Activated T-cell treated with anti-CD3 and anti-CD28 coated beads for 24 hours (primary cell): ENCODE data around the gene C5orf47.

Experiments
- DNase-seq: peaks from one replicate; pipeline ENCODE4 v3.0.0-alpha.2; 2020; ENCODE audit warnings: low read depth

Gene C5orf47

GRCh38 chr5:173988554-173989431, at the start of gene C5orf47:
Gene C5orf47, plus strand, starts transcription at chr5:173989170. Its CDS starts 94 bp downstream, at chr5:173989264.
- DNase-seq, result no peak

- DNase-seq, result no peak
Measured at GRCh38 chr5:173940269-173940668, 48.7 kb upstream of the C5orf47 start.

GRCh38 chr5:173941102-173941501, 47.9 kb upstream of the C5orf47 start:
- DNase-seq, result no peak

- DNase-seq, result no peak
Measured at GRCh38 chr5:173941758-173942401, 47.1 kb upstream of the C5orf47 start.

GRCh38 chr5:173944511-173944910, 44.5 kb upstream of the C5orf47 start:
- DNase-seq, result no peak

- no peak for DNase-seq
Measured at GRCh38 chr5:173945160-173945559, 43.8 kb upstream of the C5orf47 start.

- no peak for DNase-seq
Measured at GRCh38 chr5:173946323-173946722, 42.6 kb upstream of the C5orf47 start.

- DNase-seq, result no peak
Measured at GRCh38 chr5:173950829-173951228, 38.1 kb upstream of the C5orf47 start.

- DNase-seq, result no peak
Measured at GRCh38 chr5:173953528-173954090, 35.4 kb upstream of the C5orf47 start.

- DNase-seq, result no peak
Measured at GRCh38 chr5:173954671-173955521, 34.1 kb upstream of the C5orf47 start.

- DNase-seq, result no peak
Measured at GRCh38 chr5:173960986-173961385, 28.0 kb upstream of the C5orf47 start.

- DNase-seq, result no peak
Measured at GRCh38 chr5:173961418-173961817, 27.6 kb upstream of the C5orf47 start.

- DNase-seq, result no peak
Measured at GRCh38 chr5:173962436-173962972, 26.5 kb upstream of the C5orf47 start.

GRCh38 chr5:173963182-173963838, 25.7 kb upstream of the C5orf47 start:
- no peak for DNase-seq

GRCh38 chr5:173963867-173964441, 25.0 kb upstream of the C5orf47 start:
- no peak for DNase-seq

- no peak for DNase-seq
Measured at GRCh38 chr5:173964506-173964905, 24.5 kb upstream of the C5orf47 start.

- DNase-seq, result no peak
Measured at GRCh38 chr5:173967241-173967640, 21.7 kb upstream of the C5orf47 start.

- no peak for DNase-seq
Measured at GRCh38 chr5:173968154-173968797, 20.7 kb upstream of the C5orf47 start.

- no peak for DNase-seq
Measured at GRCh38 chr5:173969167-173970049, 19.6 kb upstream of the C5orf47 start.
